GM12891 (cell line): Measurements from ENCODE around the gene DHX38.

ENCODE experiments used
- DNase-seq: peaks from one replicate; pipeline ENCODE4 v3.0.0; 2011; ENCODE audit warnings: low spot score; ENCODE audit not compliant: insufficient read length
- FAIRE-seq: peaks from 2 replicates; lab custom pipeline; 2011; peaks lifted over from hg19 to GRCh38; lab: Jason Lieb, UNC
- PAX5 ChIP-seq: IDR thresholded peaks from 2 replicates; pipeline ENCODE4 v1.6.1; 2011; ENCODE audit warnings: low read length, moderate library complexity, mild to moderate bottlenecking; ENCODE audit not compliant: insufficient read depth, severe bottlenecking
- POLR2A ChIP-seq: IDR thresholded peaks from 2 replicates; pipeline ENCODE4 v1.6.1; 2011; ENCODE audit warnings: low read depth, low read length, control low read depth
- POLR2AphosphoS5 ChIP-seq: IDR thresholded peaks from 2 replicates; pipeline ENCODE4 v1.6.1; 2011; ENCODE audit warnings: low read depth, low read length, control low read depth
- POU2F2 ChIP-seq: IDR thresholded peaks from 2 replicates; pipeline ENCODE4 v1.6.1; 2011; ENCODE audit warnings: low read depth, mild to moderate bottlenecking, control low read depth, low read length, moderate library complexity
- SPI1 ChIP-seq: IDR thresholded peaks from 2 replicates; pipeline ENCODE4 v1.6.1; 2011; ENCODE audit warnings: low read depth, low read length, control low read depth
- TAF1 ChIP-seq: IDR thresholded peaks from 2 replicates; pipeline ENCODE4 v1.6.1; 2011; ENCODE audit warnings: low read depth, low read length, control low read depth

Gene DHX38

DNA sequence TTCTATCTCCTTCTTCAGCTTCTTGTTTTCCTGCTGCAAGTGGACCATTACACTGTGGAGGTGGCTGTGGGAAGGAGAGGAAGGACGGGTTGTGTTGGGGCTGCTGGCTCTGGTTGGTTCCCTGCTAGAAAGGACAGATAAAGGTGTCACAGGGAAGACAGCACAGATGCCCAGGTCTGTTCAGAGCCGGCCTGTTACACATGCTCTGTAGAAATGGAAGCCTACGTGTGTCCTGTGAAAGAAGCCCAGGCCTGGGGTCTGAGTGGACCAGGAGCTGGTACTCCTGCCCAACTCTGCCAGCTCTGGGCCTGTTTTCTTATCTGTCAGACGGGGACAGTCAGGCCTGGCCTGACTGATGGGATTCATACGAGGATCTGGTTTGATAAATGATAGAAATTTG is 26.4 kb downstream of the DHX38 start:
- FAIRE-seq = no peak
- no peak for DNase-seq

DNA sequence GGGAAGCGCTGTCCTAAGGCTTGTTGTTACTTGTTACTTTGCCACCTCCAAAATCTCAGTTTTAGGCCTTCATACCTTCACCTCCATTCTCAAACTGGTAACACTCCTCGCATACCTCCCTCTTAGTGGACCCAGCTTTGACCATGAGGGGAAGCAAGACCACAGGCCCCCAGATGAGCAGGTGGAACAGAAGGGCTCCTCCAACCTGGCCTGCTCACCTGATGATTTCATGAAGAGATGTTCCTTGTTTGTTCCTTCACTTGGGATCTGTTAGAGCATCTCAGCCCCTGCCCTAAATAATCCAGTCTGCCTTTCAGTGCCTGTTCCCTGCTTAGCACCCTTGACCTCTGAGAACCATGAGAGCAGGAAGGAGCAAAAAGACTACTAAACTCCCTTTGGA is 28.7 kb downstream of the DHX38 start:
- no peak for DNase-seq
- TF ChIP-seq SPI1 = no peak
- no peak for TF ChIP-seq TAF1
- TF ChIP-seq POLR2A = no peak
- TF ChIP-seq PAX5 = no peak
- no peak for TF ChIP-seq POLR2AphosphoS5
- TF ChIP-seq POU2F2 = no peak
- FAIRE-seq = no peak

More for the DNA sequence above, 26.4 kb downstream of the DHX38 start:
- TF ChIP-seq POU2F2 (no peak), POLR2A (no peak), SPI1 (no peak), POLR2AphosphoS5 (no peak), PAX5 (no peak), TAF1 (no peak)

DNA sequence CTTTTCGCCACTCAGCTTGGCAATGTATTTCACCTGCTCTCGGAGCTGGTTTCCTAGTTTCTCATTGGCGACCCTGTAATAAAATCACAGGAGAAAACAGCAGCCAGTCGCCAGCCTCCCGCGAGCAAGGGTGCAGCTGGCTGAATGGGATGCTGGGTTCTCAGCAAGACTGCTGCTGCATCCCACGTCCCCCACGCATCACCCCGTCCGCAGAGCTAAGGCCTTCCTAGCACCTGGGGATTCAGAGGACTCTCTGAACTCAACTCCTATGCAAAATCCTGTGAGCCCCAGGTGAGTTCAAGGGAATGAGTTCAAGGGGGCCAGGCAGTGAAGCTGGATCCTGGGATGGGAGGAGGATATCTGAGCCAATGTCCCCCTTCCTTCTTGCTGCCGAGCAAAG is 29.3 kb downstream of the DHX38 start:
- DNase-seq = no peak
- no peak for TF ChIP-seq TAF1
- TF ChIP-seq SPI1 = no peak
- no peak for TF ChIP-seq POU2F2
- TF ChIP-seq PAX5 = no peak
- no peak for TF ChIP-seq POLR2AphosphoS5
- no peak for TF ChIP-seq POLR2A
- no peak for FAIRE-seq

GRCh38 chr16:72123426-72123825 is 29.8 kb downstream of the DHX38 start:
- TF ChIP-seq SPI1 (no peak), POLR2AphosphoS5 (no peak), PAX5 (no peak), POLR2A (no peak), TAF1 (no peak), POU2F2 (no peak)
- no peak for DNase-seq
- FAIRE-seq = no peak

GRCh38 chr16:72124148-72124547 is 30.5 kb downstream of the DHX38 start:
- no peak for DNase-seq
- FAIRE-seq = no peak
- TF ChIP-seq POLR2A = no peak
- TF ChIP-seq POU2F2 = no peak
- TF ChIP-seq SPI1 = no peak

GRCh38 chr16:72124761-72125634 is 31.4 kb downstream of the DHX38 start:
- DNase-seq (peak; percentile 64), FAIRE-seq (peak; percentile 92)
- no peak for TF ChIP-seq SPI1
- TF ChIP-seq POLR2AphosphoS5 = no peak
- no peak for TF ChIP-seq TAF1
- TF ChIP-seq PAX5 = no peak
- no peak for TF ChIP-seq POLR2A
- no peak for TF ChIP-seq POU2F2

- no peak for DNase-seq
- FAIRE-seq = no peak
- TF ChIP-seq TAF1 (no peak), POLR2AphosphoS5 (no peak), POLR2A (no peak), POU2F2 (no peak), SPI1 (peak; percentile 58), PAX5 (no peak)
Measured at GRCh38 chr16:72125635-72126428, 32.2 kb downstream of the DHX38 start.

- no peak for TF ChIP-seq TAF1
- TF ChIP-seq PAX5 = no peak
- no peak for TF ChIP-seq POLR2AphosphoS5
- no peak for TF ChIP-seq POLR2A
- DNase-seq (no peak), FAIRE-seq (no peak)
Measured at GRCh38 chr16:72126429-72126765, 32.8 kb downstream of the DHX38 start.

GRCh38 chr16:72128701-72129100 is 35.1 kb downstream of the DHX38 start:
- DNase-seq (no peak), FAIRE-seq (no peak)
- no peak for TF ChIP-seq TAF1
- TF ChIP-seq POU2F2 = no peak
- TF ChIP-seq POLR2AphosphoS5 = no peak
- TF ChIP-seq SPI1 = no peak
- no peak for TF ChIP-seq POLR2A
- TF ChIP-seq PAX5 = no peak
